Retinal pigment epithelial cell (primary cell): Measurements from ENCODE around the gene SUGP2.

Source experiments
- DNase-seq: peaks from one replicate; pipeline ENCODE4 v3.0.0-alpha.2; 2010; ENCODE audit warnings: low read depth
- H3K4me3 ChIP-seq: 2 replicates; pipeline ENCODE4 v1.5.1; 2011; ENCODE audit warnings: mild to moderate bottlenecking, low read length, control low read depth, moderate library complexity
- CTCF ChIP-seq: conservative IDR thresholded peaks from 2 replicates; pipeline ENCODE4 v1.5.1; 2011; ENCODE audit warnings: low read depth, low read length, control low read depth, inconsistent platforms

Gene SUGP2

GRCh38 chr19:18978616-18979015 is 54.7 kb downstream of the SUGP2 start:
- no peak for DNase-seq
- TF ChIP-seq CTCF, result no peak
- no peak overlapping the region for H3K4me3 ChIP-seq

- no peak for DNase-seq
- no peak for TF ChIP-seq CTCF
- no peak overlapping the region for H3K4me3 ChIP-seq
Measured at GRCh38 chr19:18975869-18976268, 57.4 kb downstream of the SUGP2 start.

- no peak overlapping the region for H3K4me3 ChIP-seq
- no peak for DNase-seq
- TF ChIP-seq CTCF, result no peak
Measured at GRCh38 chr19:18975011-18975410, 58.3 kb downstream of the SUGP2 start.

- no peak for DNase-seq
- H3K4me3 ChIP-seq, result no peak overlapping the region
- TF ChIP-seq CTCF, result no peak
Measured at GRCh38 chr19:18972851-18973250, 60.5 kb downstream of the SUGP2 start.

- H3K4me3 ChIP-seq, result no peak overlapping the region
- TF ChIP-seq CTCF, result no peak
- peak; percentile 85 for DNase-seq
Measured at GRCh38 chr19:18972301-18972811, 61.0 kb downstream of the SUGP2 start.

GRCh38 chr19:18969931-18970659 is 63.2 kb downstream of the SUGP2 start:
- no peak for DNase-seq
- H3K4me3 ChIP-seq, result no peak overlapping the region

More at GRCh38 chr19:18969931-18970659, 63.2 kb downstream of the SUGP2 start:
- no peak for TF ChIP-seq CTCF
